Panc1 (cell line): ENCODE measurements around the gene NGEF. TPM values are rescaled to one million over a fixed set of nuclear protein-coding genes. Genes with fewer than 3 reads are reported as not detected.

Experiments used
- ATAC-seq: fragments of 200-7000 bp; cut with Tn5 transposase; 2 replicates; pipeline ENCODE4 v1.9.1; 2020; ENCODE audit warnings: mild to moderate bottlenecking, moderate library complexity
- BruUV-seq: library from RNA; stranded (reverse); fragments of 400-500 nt; replicated peaks from 2 replicates; lab custom pipeline; 2021; lab: Mats Ljungman, UMichigan
- CTCF ChIA-PET: fragments of 300-600 bp; sonication (Branson Sonifier 250); formaldehyde crosslinking; loops from one replicate; lab custom pipeline; 2022; ENCODE audit warnings: antibody characterized with exemption; lab: Charles Lee
- POLR2A ChIA-PET: fragments of 300-600 bp; sonication (Branson Sonifier 250); formaldehyde crosslinking; loops from one replicate; lab custom pipeline; 2022; ENCODE audit warnings: antibody characterized with exemption; lab: Charles Lee
- DNase-seq: peaks from one replicate; pipeline ENCODE4 v3.0.0-alpha.2; 2010; ENCODE audit warnings: low read depth, low spot score
- H3K27ac ChIP-seq: 2 replicates; pipeline ENCODE4 v1.5.1; 2011; ENCODE audit warnings: mild to moderate bottlenecking, low read length, inconsistent platforms
- H3K27me3 ChIP-seq: fragments of 200-500 bp; sonication (Bioruptor generic); 2 replicates; pipeline ENCODE4 v1.6.0; 2014; ENCODE audit warnings: low read length, inconsistent platforms; ENCODE audit not compliant: control insufficient read depth, insufficient read depth
- H3K36me3 ChIP-seq: fragments of 200-500 bp; sonication (Bioruptor generic); 2 replicates; pipeline ENCODE4 v1.5.1; 2014; ENCODE audit warnings: inconsistent platforms, mild to moderate bottlenecking, low read length, moderate library complexity; ENCODE audit not compliant: control insufficient read depth, insufficient read depth
- H3K4me1 ChIP-seq: 2 replicates; pipeline ENCODE4 v1.5.1; 2011; ENCODE audit warnings: inconsistent platforms, mild to moderate bottlenecking, low read length, moderate library complexity; ENCODE audit not compliant: control insufficient read depth, insufficient read depth
- H3K4me3 ChIP-seq, 2 experiments: 2 replicates each; pipeline ENCODE4 v1.5.1; 2011 to 2012; ENCODE audit warnings: low read depth in 2 of 2, low read length in 2 of 2, mild to moderate bottlenecking in 2 of 2, inconsistent platforms in 1 of 2, moderate library complexity in 1 of 2
- H3K9me3 ChIP-seq: fragments of 200-500 bp; sonication (Bioruptor generic); 2 replicates; pipeline ENCODE4 v1.5.1; 2014; ENCODE audit warnings: low read depth, mild to moderate bottlenecking, inconsistent platforms, low read length, moderate library complexity; ENCODE audit not compliant: control insufficient read depth, insufficient read depth
- POLR2AphosphoS5 ChIP-seq: IDR thresholded peaks from 2 replicates; pipeline ENCODE4 v1.6.1; 2012; ENCODE audit warnings: mild to moderate bottlenecking, low read depth, low read length, moderate library complexity
- SIN3A ChIP-seq: IDR thresholded peaks from 2 replicates; pipeline ENCODE4 v1.6.1; 2012; ENCODE audit warnings: low read depth, mild to moderate bottlenecking, low read length, moderate library complexity, borderline replicate concordance; ENCODE audit not compliant: insufficient read depth
- TCF7L2 ChIP-seq: IDR thresholded peaks from 2 replicates; pipeline ENCODE4 v1.6.1; 2011; ENCODE audit warnings: mild to moderate bottlenecking, low read depth, low read length, inconsistent platforms
- in situ Hi-C: cut with HindIII; loops from 2 replicates; pipeline ENCODE4 v1.10.0; 2016; ENCODE audit warnings: low sequenced_read_pairs, low pct_unique_long_range_greater_than_20kb
- intact Hi-C: fragments of 100-400 bp; cut with micrococcal nuclease; formaldehyde crosslinking; loops from one replicate; pipeline ENCODE4 v1.10.0; 2022; ENCODE audit not compliant: unreplicated experiment
- total RNA-seq: library from RNA; stranded (reverse); gene quantifications from one replicate; pipeline ENCODE4 v1.2.1, GENCODE V29; 2021; ENCODE audit not compliant: unreplicated experiment
- TF ChIP-seq, protein P1 (sequence below): fragments of 450-650 bp; IDR thresholded peaks from 2 replicates; pipeline ENCODE4 v1.5.1; 2017; ENCODE audit warnings: mild to moderate bottlenecking
- TF ChIP-seq, protein P2 (sequence below), 2 experiments: IDR thresholded peaks; 2 replicates each; pipeline ENCODE4 v1.6.1; 2011 to 2012; ENCODE audit warnings: low read depth in 2 of 2, control low read depth in 1 of 2, low read length in 1 of 2, mild to moderate bottlenecking in 1 of 2, moderate library complexity in 1 of 2; ENCODE audit not compliant: insufficient read depth in 1 of 2

The NGEF gene
- total RNA-seq, 1 experiment from 2014 or later = 17.8 TPM

DNA sequence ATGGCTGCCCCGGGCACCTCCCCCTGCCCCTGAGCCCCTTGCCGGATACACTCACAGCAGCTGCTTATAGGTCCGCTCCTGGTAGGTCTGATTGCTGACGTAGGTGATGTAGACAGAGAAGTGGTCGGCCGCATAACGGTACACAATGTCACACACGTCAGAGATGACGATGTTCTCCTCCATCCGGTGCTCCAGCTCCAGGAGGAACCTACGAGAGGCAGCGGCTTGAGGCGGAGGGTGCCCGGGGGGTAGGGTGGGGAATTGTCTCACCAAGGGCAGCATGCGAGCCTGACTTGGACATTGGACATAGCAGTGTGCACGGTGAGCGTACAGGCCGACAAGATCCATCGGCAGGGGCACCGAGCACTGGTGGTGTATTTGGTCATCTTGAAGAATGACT is 120.2 kb downstream of the NGEF start:
- no peak overlapping the region for H3K27ac ChIP-seq
- no peak overlapping the region for H3K4me3 ChIP-seq
- TF ChIP-seq, protein P1, sequence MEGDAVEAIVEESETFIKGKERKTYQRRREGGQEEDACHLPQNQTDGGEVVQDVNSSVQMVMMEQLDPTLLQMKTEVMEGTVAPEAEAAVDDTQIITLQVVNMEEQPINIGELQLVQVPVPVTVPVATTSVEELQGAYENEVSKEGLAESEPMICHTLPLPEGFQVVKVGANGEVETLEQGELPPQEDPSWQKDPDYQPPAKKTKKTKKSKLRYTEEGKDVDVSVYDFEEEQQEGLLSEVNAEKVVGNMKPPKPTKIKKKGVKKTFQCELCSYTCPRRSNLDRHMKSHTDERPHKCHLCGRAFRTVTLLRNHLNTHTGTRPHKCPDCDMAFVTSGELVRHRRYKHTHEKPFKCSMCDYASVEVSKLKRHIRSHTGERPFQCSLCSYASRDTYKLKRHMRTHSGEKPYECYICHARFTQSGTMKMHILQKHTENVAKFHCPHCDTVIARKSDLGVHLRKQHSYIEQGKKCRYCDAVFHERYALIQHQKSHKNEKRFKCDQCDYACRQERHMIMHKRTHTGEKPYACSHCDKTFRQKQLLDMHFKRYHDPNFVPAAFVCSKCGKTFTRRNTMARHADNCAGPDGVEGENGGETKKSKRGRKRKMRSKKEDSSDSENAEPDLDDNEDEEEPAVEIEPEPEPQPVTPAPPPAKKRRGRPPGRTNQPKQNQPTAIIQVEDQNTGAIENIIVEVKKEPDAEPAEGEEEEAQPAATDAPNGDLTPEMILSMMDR = no peak
- TF ChIP-seq POLR2AphosphoS5 (no peak), TCF7L2 (no peak), SIN3A (no peak)
- TF ChIP-seq, protein P2, sequence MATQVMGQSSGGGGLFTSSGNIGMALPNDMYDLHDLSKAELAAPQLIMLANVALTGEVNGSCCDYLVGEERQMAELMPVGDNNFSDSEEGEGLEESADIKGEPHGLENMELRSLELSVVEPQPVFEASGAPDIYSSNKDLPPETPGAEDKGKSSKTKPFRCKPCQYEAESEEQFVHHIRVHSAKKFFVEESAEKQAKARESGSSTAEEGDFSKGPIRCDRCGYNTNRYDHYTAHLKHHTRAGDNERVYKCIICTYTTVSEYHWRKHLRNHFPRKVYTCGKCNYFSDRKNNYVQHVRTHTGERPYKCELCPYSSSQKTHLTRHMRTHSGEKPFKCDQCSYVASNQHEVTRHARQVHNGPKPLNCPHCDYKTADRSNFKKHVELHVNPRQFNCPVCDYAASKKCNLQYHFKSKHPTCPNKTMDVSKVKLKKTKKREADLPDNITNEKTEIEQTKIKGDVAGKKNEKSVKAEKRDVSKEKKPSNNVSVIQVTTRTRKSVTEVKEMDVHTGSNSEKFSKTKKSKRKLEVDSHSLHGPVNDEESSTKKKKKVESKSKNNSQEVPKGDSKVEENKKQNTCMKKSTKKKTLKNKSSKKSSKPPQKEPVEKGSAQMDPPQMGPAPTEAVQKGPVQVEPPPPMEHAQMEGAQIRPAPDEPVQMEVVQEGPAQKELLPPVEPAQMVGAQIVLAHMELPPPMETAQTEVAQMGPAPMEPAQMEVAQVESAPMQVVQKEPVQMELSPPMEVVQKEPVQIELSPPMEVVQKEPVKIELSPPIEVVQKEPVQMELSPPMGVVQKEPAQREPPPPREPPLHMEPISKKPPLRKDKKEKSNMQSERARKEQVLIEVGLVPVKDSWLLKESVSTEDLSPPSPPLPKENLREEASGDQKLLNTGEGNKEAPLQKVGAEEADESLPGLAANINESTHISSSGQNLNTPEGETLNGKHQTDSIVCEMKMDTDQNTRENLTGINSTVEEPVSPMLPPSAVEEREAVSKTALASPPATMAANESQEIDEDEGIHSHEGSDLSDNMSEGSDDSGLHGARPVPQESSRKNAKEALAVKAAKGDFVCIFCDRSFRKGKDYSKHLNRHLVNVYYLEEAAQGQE (IDR thresholded peaks at IDR 0.05; ENCODE audit: insufficient read depth in 1 of 2, low read depth in 2 of 2, low read length in 1 of 2) = no peak
- in situ Hi-C loops = no loop called here
- H3K9me3 ChIP-seq = no peaks in the 10 kb centered on the region
- H3K36me3 ChIP-seq = no peaks in the 10 kb centered on the region
- no peak for ATAC-seq
- intact Hi-C loops = no loop called here
- DNase-seq = no peak
- ChIA-PET POLR2A (no interaction called here), CTCF (interaction anchor here (0.6 kb wide), 1 partner anchor 24 kb away, joined by 3 read pairs; no protein-coding TSS in a partner anchor)
- no peaks in the 10 kb centered on the region for H3K27me3 ChIP-seq
- no TSS peak for BruUV-seq
- H3K4me1 ChIP-seq = no peaks in the 10 kb centered on the region

DNA sequence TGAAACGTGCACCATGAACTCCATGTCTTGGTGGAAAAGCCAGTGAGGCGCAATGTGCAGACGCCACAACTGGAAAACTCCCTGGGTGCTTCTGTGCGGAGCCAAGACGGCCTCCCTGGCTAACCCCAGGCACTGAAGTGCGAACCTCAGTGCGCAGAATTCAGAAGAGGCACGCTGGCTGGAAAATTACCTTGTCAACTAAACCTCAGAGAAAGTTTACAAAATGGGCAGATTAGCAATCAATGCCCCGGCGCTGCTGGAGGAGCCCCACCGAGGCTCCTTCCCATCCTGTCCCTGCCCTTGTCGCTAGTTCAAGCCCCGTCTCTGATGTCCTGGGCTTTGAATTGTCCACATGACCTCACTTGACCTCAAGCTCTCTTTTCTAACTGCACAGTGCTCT is 120.8 kb downstream of the NGEF start:
- in situ Hi-C loops (no loop called here), intact Hi-C loops (no loop called here)
- BruUV-seq = no TSS peak
- POLR2A ChIA-PET = no interaction called here
- Histone ChIP-seq H3K27me3 (no peaks in the 10 kb centered on the region), H3K4me1 (no peaks in the 10 kb centered on the region), H3K9me3 (no peaks in the 10 kb centered on the region), H3K4me3 (no peak overlapping the region), H3K36me3 (no peaks in the 10 kb centered on the region), H3K27ac (no peak overlapping the region)
- ATAC-seq (no peak), DNase-seq (no peak)
- TF ChIP-seq, protein P1 = no peak
- TF ChIP-seq, protein P2 (IDR thresholded peaks at IDR 0.05; ENCODE audit: insufficient read depth in 1 of 2, low read depth in 2 of 2, low read length in 1 of 2) = no peak
- TF ChIP-seq POLR2AphosphoS5 (no peak), SIN3A (no peak), TCF7L2 (no peak)
- CTCF ChIA-PET = interaction anchor here (0.6 kb wide), 1 partner anchor 25 kb away, joined by 3 read pairs; no protein-coding TSS in a partner anchor
